ENCODE measurements around the gene ITPR1. TPM values are rescaled to one million over a fixed set of nuclear protein-coding genes. Genes with fewer than 3 reads are reported as not detected.

ITPR1 gene
- total and polyA plus RNA-seq, 2 experiments from 2014 or later: 6.8 to 21.0 TPM

- ATAC-seq: peak; percentile 60
- H3K36me3 ChIP-seq (ENCODE audit: insufficient read depth): no peaks in the 10 kb centered on the region
- H3K9me3 Mint-ChIP-seq: no peaks in the 10 kb centered on the region
- 0 out of 2 replicates have a peak, but pooled peaks cover 4% of the 10 kb centered on the region for H3F3A ChIP-seq (replicated peaks; ENCODE audit: low read depth)
- H3K4me1 Mint-ChIP-seq: peaks cover 16% of the 10 kb centered on the region
- H3K27ac ChIP-seq (ENCODE audit: low read depth): peak overlapping the region; percentile 97
- H3K9me2 ChIP-seq (ENCODE audit: insufficient read depth): no peaks in the 10 kb centered on the region
- peak overlapping the region; percentile 86 for H3K4me3 ChIP-seq
- H3K4me3 Mint-ChIP-seq: peak overlapping the region; percentile 89
- DNase-seq (ENCODE audit: low spot score): peak; percentile 79
- H3K27me3 ChIP-seq (ENCODE audit: insufficient read depth): peaks cover 31% of the 10 kb centered on the region
- peaks cover 16% of the 10 kb centered on the region for H3K27me3 Mint-ChIP-seq (ENCODE audit: insufficient read depth, low read depth, poor library complexity)
- H3K36me3 Mint-ChIP-seq (ENCODE audit: low read depth): no peaks in the 10 kb centered on the region
- peak overlapping the region; percentile 94 for H3K27ac Mint-ChIP-seq
- TF ChIP-seq EZH2phosphoT487 (IDR thresholded peaks at IDR 0.05; ENCODE audit: unreplicated experiment): no peak
- 0 out of 4 replicates have a peak, but pooled peaks of 1 of the 2 experiments have one; percentile 7 for TF ChIP-seq CTCF (conservative IDR thresholded peaks at IDR 0.05; ENCODE audit: low read depth in 2 of 2)
- no peaks in the 10 kb centered on the region for H4K20me1 ChIP-seq (replicated peaks; ENCODE audit: insufficient read depth)
- H2AFZ ChIP-seq: peak overlapping the region; percentile 98
- peaks cover 5% of the 10 kb centered on the region; the same call in 1 of the 2 replicates for H3K4me1 ChIP-seq (ENCODE audit: insufficient read depth)
- no peaks in the 10 kb centered on the region for H3K79me2 ChIP-seq (replicated peaks; ENCODE audit: insufficient read depth)
- peak overlapping the region; percentile 95 for H3K4me2 ChIP-seq
These were observed 737 bp upstream of the ITPR1 start for GRCh38 chr3:4492208-4493013.

- ATAC-seq: peak; percentile 7
- peaks cover 16% of the 10 kb centered on the region for H3K4me1 Mint-ChIP-seq
These were observed 1.1 kb downstream of the ITPR1 start for GRCh38 chr3:4493941-4494894.

More at GRCh38 chr3:4493941-4494894, 1.1 kb downstream of the ITPR1 start:
- peaks cover 20% of the 10 kb centered on the region for H3K27me3 Mint-ChIP-seq (ENCODE audit: insufficient read depth, low read depth, poor library complexity)
- TF ChIP-seq EZH2phosphoT487 (IDR thresholded peaks at IDR 0.05; ENCODE audit: unreplicated experiment): no peak
- no peak for TF ChIP-seq ZNF462 (CRISPR knock-in tag; IDR thresholded peaks at IDR 0.05)
- no peak for TF ChIP-seq JUNB (IDR thresholded peaks at IDR 0.05; ENCODE audit: unreplicated experiment)
- Histone ChIP-seq H2AFZ (peak overlapping the region; percentile 96), H3K4me3 (peak overlapping the region; percentile 86), H3F3A (replicated peaks; ENCODE audit: low read depth) (0 out of 2 replicates have a peak, but pooled peaks cover 4% of the 10 kb centered on the region), H3K4me2 (peak overlapping the region; percentile 95), H3K4me1 (ENCODE audit: insufficient read depth) (peaks cover 5% of the 10 kb centered on the region; the same call in 1 of the 2 replicates), H3K27ac (ENCODE audit: low read depth) (no peak overlapping the region), H3K9me2 (ENCODE audit: insufficient read depth) (no peaks in the 10 kb centered on the region), H4K20me1 (replicated peaks; ENCODE audit: insufficient read depth) (no peaks in the 10 kb centered on the region), H3K36me3 (ENCODE audit: insufficient read depth) (no peaks in the 10 kb centered on the region), H3K79me2 (replicated peaks; ENCODE audit: insufficient read depth) (no peaks in the 10 kb centered on the region), H3K27me3 (ENCODE audit: insufficient read depth) (peaks cover 31% of the 10 kb centered on the region)
- no peaks in the 10 kb centered on the region for H3K36me3 Mint-ChIP-seq (ENCODE audit: low read depth)
- DNase-seq (ENCODE audit: low spot score): peak; percentile 68
- no peak overlapping the region for H3K27ac Mint-ChIP-seq
- H3K4me3 Mint-ChIP-seq: peak overlapping the region; percentile 89
- no peaks in the 10 kb centered on the region for H3K9me3 Mint-ChIP-seq

Data from GM23338 (cell line).